GM19468 (cell line): Measurements from ENCODE around the gene TBC1D10A.

Source experiments
- ATAC-seq: cut with Tn5 transposase; IDR thresholded peaks from one replicate; pipeline ENCODE4 v1.9.1; 2021; ENCODE audit warnings: mild to moderate bottlenecking, moderate library complexity, moderate number of reproducible peaks; ENCODE audit not compliant: unreplicated experiment; ENCODE audit errors: extremely low read depth

Gene TBC1D10A

DNA sequence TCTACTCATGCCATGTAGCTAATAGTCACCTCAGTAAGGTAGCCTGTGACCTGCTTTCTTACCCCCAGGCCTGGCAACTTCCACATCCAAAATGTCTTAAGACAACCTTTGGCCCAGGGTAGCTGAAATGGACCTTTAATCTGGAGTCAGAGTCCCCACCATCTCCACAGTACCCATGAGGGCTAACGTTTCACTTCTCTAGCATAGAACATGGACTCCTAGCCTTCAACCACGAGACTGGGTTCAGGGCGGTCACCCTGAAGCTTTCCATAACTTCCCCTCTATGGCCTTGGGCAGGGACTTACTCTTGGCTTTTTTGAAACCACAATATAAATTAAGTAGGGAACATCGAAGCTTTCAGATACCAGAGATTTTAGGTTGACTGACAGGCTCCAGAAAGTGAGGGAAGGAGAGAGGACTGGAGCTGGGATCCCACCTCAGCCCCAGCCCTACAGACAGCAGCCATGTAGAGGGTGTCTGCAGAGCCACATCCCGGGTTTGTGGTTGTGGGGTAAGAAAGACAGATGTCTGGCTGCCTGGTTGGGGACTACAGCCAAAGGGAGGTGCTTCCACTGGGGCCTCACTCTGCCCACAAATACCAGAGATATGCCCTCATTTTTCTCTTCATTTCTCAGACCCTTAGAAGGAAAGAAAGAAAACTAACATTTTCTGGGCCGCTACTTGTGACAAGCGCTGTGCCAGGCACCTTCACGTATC is 2.6 kb downstream of the TBC1D10A start:
- ATAC-seq: no peak

- ATAC-seq: no peak
These were observed 3.5 kb downstream of the TBC1D10A start for GRCh38 chr22:30323246-30323645.

DNA sequence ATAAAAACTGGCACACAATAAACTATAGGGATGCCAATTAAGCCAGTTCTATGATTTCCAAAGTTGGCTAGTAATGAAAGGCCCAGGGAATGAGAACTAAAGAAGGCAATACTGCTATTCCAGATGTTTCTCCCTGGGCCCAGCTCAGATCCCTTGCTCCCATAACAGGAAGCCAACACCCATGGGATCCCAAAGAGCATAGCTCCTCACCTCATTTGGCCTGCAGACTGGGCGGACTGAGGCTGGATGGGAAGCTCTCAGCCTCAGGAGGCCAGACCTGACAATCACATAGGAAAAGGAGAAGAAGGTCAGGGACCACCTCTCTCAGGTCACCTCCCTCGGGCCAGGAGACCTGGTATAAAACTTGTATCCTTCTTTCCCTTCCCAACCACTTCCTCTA is 5.3 kb downstream of the TBC1D10A start:
- ATAC-seq: no peak

DNA sequence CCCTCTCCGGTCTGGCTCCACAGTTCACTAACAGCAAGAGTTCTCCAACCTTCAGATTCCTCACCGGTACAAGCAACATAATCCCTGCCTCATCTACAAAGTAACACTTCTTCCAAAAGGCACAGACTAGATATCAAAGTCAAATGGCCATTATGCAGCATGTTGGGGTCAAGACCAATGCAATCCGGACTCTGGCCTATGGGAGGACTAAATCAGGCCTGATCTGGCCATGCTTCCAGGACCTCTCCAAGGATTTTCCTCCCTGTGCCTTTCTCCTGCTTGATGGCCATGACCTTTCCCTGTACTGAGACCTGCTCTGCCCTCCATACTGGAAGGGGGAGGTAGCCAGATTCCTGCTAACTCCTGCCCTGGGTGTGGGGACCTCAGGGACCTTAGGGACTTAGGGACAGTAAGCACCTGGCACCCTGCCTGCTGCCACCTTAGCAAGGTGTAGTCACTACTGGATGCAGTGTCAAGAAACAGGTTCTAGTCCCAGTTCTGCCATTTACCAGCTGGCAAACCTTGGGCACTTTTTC is 6.7 kb downstream of the TBC1D10A start:
- no peak for ATAC-seq

GRCh38 chr22:30318799-30319419 is 7.8 kb downstream of the TBC1D10A start:
- no peak for ATAC-seq

- ATAC-seq: no peak
These were observed 9.0 kb downstream of the TBC1D10A start for GRCh38 chr22:30317778-30318177.

GRCh38 chr22:30315962-30316576 is 10.7 kb downstream of the TBC1D10A start:
- no peak for ATAC-seq

DNA sequence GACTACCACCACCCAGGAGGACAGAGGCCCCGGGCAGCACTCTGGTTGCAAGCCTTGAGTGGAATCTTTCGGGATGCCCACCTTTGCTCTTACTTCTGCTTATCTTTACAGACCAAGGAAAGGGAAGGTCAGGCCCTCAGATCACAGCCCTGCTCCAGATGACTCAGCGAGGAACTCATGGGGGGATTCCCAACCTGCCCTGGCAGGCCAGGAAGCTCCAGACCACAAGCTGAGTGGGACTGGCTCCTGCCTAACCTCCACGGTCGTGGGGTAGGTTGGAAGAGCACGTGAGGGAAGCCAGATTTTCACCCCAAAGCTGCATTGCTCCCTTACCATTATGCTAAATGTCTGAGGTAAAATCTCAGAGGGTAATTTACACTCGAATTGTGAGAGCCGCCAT is 11.8 kb downstream of the TBC1D10A start:
- no peak for ATAC-seq

DNA sequence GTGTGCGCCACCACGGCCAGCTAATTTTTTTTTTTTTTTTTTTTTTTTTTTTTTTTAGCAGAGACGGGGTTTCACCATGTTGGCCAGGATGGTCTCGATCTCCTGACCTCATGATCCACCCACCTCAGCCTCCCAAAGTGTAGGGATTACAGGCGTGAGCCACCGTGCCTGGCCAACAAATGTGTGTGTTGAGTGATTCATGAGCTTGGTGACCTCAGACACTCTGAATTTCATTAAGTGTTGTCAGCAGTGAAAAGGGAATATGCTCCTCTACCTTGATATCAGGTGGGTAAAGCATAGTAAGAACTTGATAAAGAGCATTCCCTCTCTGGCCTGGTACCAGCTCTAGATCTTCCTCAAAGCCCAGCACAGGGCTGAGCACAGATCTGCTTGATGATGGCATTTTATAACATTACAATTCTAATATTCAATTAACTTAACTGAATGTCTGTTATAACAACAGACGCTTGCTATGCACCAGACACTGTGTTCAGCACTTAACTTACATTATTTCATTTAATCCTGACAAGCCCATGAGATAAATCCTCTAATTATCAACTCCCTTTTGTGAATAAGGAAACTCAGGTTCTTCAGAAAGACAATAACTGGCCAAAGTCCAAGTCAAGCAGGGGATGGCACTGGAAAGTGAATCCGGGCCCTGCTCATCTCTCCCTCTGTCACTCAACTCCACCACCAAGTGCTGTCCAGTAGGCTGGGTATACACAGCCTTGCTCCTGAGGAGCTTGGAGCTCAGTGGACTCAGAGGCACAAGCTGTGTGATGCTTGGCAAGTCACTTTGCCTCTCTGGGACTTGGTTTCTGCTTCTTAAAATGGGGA is 13.0 kb downstream of the TBC1D10A start:
- ATAC-seq: no peak

DNA sequence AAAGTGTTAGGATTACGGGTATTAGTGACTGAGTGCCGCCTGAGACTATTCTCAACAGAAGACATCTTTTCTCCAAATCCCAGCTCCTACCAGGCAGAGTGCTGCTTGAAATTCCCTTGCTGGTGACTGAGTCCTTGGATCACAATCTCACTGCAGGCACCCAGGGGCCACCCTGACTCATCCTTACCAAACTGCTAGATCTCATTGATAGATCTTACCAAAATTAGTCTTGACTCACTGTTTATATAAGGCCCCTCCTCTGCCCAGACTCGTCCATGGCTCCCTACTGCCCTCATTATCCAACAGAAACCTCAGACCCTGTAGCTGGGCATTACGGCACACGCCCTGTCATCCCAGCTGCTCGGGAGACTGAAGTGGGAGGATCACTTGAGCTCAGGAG is 14.7 kb downstream of the TBC1D10A start:
- no peak for ATAC-seq

DNA sequence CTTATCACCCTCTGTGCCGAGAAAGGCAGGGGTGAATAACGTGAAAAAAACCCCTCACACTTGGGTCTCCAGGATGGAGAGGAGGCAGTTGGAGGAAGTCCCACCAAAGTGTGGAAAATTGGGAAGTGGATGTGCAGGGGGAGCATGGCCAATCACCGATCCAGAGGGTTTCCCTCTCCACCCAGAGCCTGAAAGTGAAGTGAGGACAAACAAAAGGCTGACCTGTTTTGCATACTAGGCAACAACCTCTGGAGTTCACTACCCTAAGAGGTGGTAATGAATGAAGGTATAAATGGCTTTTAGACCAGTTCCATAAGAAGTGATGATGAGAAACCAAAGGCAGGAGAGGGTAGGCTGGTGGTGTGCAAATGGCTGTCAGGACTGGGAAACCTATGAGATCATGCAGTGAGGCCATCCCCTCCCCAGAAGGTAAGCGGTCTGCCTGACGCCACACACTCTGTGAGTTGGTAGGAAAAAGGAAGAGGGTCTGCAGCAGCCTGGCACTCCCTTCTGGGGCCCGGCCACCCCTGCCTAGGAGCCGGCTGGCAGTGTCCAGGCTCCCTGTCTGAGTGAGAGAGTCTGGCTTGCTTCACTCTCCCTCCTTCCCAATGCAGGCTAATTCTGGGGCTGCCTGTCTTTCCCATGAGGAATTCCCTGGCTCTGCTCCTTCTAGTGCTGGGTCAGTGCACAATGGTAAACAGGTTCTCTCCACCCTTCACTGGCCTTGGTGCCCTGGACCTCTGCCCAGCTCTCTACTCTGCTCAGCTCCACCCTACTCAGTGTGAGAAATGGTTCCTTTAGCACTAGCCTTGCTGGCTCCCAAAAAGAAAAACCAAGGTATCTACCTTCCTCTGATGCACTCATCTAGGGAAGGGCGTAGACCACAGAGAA is 15.6 kb downstream of the TBC1D10A start:
- ATAC-seq: no peak

DNA sequence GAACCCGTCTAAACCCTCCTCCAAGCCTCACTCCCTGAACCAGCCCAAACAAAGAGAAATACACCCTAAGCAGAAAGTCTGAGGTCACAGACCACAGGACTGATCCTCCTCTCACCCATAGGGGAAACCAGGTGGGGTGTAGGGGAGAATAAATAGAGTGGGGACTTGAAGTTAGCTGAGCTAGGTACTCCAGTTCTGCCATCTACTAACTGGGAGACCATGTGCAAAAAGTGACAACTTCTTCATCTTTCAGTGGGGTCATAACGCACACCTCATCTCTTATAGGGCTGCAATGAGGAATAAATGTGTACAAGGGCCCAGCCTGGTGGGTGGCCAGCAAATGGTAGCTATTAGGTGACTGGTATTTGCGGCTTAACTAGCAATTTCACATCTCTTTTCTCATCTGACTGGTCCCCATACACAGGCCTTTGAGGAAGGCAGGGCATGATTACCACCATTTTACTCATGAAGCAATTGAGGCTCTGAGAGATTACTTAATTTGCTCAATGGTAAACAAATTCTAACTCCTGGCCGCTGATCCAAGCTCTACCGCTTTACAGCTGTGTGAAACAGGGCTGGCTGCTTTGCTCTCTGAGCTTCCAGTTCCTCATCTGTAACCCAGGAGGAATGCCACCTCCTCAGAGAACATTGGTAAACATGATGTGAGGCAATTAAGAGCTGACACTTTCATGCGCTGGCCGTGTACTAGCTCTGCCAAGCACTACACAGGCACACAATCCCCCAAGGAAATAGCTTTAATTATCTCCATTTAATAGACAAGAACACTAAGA is 16.6 kb downstream of the TBC1D10A start:
- no peak for ATAC-seq

GRCh38 chr22:30308518-30309230 is 18.1 kb downstream of the TBC1D10A start:
- no peak for ATAC-seq

- no peak for ATAC-seq
These were observed 18.6 kb downstream of the TBC1D10A start for GRCh38 chr22:30308093-30308492.

DNA sequence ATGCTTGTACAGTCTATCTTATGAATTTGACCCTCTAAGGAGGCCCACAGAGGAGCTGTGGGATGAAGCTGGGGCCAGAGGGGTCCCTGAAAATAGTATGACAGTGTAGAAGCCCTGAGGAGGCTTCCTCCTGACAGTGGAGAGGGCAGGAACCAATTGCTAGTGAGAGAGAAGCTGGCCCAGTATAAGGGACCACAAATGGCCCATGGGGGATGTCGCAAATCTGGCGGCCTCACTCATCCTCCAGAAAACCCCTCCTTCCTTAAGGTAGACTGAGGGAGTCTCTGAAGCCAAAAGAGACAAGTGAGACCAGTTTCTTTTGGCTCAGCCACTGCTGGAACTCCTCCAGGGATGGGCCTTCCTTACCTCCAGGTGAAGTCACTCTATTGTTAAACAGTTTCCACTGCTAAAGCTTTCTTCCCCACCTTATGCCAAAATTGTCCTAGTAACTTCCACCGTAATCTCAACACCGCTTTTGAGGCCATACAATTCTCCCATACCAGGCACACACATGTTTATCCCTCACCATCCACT is 19.6 kb downstream of the TBC1D10A start:
- ATAC-seq: no peak

GRCh38 chr22:30306627-30307011 is 20.1 kb downstream of the TBC1D10A start:
- ATAC-seq: no peak

- no peak for ATAC-seq
These were observed 20.7 kb downstream of the TBC1D10A start for GRCh38 chr22:30305906-30306626.
